GM23338 (cell line): ENCODE results near the gene SMG7.

Source experiments
- CTCF ChIP-seq, 2 experiments: fragments of 200-600 bp in 1 of 2; sonication (generic) in 1 of 2; conservative IDR thresholded peaks; 2 replicates each; pipeline versions ENCODE4 v1.5.1 to v1.6.1; 2016 to 2017; ENCODE audit warnings: antibody characterized with exemption in 2 of 2, low read depth in 2 of 2, mild to moderate bottlenecking in 2 of 2, moderate library complexity in 1 of 2
- EZH2 ChIP-seq: fragments of 200-600 bp; sonication (generic); IDR thresholded peaks from one replicate; pipeline ENCODE4 v1.8.0; 2017; ENCODE audit warnings: antibody characterized with exemption, mild to moderate bottlenecking, low read depth; ENCODE audit not compliant: unreplicated experiment
- EZH2phosphoT487 ChIP-seq: fragments of 200-600 bp; sonication (generic); IDR thresholded peaks from one replicate; pipeline ENCODE4 v1.8.1; 2018; ENCODE audit warnings: antibody characterized with exemption; ENCODE audit not compliant: unreplicated experiment
- JUNB ChIP-seq: IDR thresholded peaks from one replicate; pipeline ENCODE4 v1.6.1; 2016; ENCODE audit warnings: antibody characterized with exemption; ENCODE audit not compliant: unreplicated experiment
- POLR2AphosphoS5 ChIP-seq: IDR thresholded peaks from 2 replicates; pipeline ENCODE4 v1.6.1; 2016; ENCODE audit warnings: antibody characterized with exemption, low read depth
- TF ChIP-seq, protein P1 (sequence below): IDR thresholded peaks from one replicate; pipeline ENCODE4 v1.6.1; 2018; ENCODE audit warnings: antibody characterized with exemption; ENCODE audit not compliant: unreplicated experiment

- TF ChIP-seq CTCF (conservative IDR thresholded peaks at IDR 0.05; ENCODE audit: low read depth in 2 of 2) (no peak), POLR2AphosphoS5 (no peak), EZH2phosphoT487 (no peak), JUNB (no peak), EZH2 (no peak)
- TF ChIP-seq, protein P1, sequence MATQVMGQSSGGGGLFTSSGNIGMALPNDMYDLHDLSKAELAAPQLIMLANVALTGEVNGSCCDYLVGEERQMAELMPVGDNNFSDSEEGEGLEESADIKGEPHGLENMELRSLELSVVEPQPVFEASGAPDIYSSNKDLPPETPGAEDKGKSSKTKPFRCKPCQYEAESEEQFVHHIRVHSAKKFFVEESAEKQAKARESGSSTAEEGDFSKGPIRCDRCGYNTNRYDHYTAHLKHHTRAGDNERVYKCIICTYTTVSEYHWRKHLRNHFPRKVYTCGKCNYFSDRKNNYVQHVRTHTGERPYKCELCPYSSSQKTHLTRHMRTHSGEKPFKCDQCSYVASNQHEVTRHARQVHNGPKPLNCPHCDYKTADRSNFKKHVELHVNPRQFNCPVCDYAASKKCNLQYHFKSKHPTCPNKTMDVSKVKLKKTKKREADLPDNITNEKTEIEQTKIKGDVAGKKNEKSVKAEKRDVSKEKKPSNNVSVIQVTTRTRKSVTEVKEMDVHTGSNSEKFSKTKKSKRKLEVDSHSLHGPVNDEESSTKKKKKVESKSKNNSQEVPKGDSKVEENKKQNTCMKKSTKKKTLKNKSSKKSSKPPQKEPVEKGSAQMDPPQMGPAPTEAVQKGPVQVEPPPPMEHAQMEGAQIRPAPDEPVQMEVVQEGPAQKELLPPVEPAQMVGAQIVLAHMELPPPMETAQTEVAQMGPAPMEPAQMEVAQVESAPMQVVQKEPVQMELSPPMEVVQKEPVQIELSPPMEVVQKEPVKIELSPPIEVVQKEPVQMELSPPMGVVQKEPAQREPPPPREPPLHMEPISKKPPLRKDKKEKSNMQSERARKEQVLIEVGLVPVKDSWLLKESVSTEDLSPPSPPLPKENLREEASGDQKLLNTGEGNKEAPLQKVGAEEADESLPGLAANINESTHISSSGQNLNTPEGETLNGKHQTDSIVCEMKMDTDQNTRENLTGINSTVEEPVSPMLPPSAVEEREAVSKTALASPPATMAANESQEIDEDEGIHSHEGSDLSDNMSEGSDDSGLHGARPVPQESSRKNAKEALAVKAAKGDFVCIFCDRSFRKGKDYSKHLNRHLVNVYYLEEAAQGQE, result no peak
Measured at GRCh38 chr1:183600136-183600535, 127.8 kb downstream of the SMG7 start.
